ENCODE data around the gene CBLB. TPM values are rescaled to one million over a fixed set of nuclear protein-coding genes. Genes with fewer than 3 reads are reported as not detected.

The CBLB gene
- total RNA-seq, 2 experiments from 2014 or later, result 24.5 to 38.5 TPM

GRCh38 chr3:105813710-105814109 is 55.1 kb downstream of the CBLB start:
- no TSS peak for BruUV-seq (replicated peaks)
- Histone ChIP-seq H3K4me2 (ENCODE audit: low read length) (no peak overlapping the region), H3K4me1 (ENCODE audit: insufficient read depth, low read length, poor library complexity, severe bottlenecking) (peaks cover 52% of the 10 kb centered on the region), H3K4me3 (ENCODE audit: low read depth, low read length, poor library complexity, severe bottlenecking) (no peak overlapping the region), H2AFZ (ENCODE audit: low read length) (no peak overlapping the region), H3K27ac (ENCODE audit: low read depth, low read length, poor library complexity, severe bottlenecking) (no peak overlapping the region), H3K9me3 (ENCODE audit: low read length) (no peaks in the 10 kb centered on the region), H3K79me2 (ENCODE audit: insufficient read depth, low read depth, low read length) (peaks cover 9% of the 10 kb centered on the region; the same call in 1 of the 2 replicates), H3K36me3 (ENCODE audit: insufficient read depth, low read length) (0 out of 2 replicates have a peak, but pooled peaks cover 3% of the 10 kb centered on the region), H3K9me2 (ENCODE audit: insufficient read depth, low read length) (no peaks in the 10 kb centered on the region), H4K20me1 (ENCODE audit: insufficient read depth, low read length) (no peaks in the 10 kb centered on the region)
- ChIA-PET POLR2A (interaction anchor here (0.7 to 1.5 kb wide), 2 partner anchors 8 to 9 kb away, joined by 3 to 6 read pairs; no protein-coding TSS in a partner anchor), CTCF (ENCODE audit: unreplicated experiment) (no interaction called here)
- DNase-seq (ENCODE audit: low spot score), result no peak
- intact Hi-C loops (cut with micrococcal nuclease; ENCODE audit: unreplicated experiment), result loop anchor here (10.0 kb wide), 1 partner anchor 1289 kb away; no protein-coding TSS in a partner anchor
- TF ChIP-seq EZH2phosphoT487 (IDR thresholded peaks at IDR 0.05; ENCODE audit: borderline replicate concordance, low read depth, low read length), result no peak
- no peak for TF ChIP-seq CTCF (conservative IDR thresholded peaks at IDR 0.05; ENCODE audit: low read length)

DNA sequence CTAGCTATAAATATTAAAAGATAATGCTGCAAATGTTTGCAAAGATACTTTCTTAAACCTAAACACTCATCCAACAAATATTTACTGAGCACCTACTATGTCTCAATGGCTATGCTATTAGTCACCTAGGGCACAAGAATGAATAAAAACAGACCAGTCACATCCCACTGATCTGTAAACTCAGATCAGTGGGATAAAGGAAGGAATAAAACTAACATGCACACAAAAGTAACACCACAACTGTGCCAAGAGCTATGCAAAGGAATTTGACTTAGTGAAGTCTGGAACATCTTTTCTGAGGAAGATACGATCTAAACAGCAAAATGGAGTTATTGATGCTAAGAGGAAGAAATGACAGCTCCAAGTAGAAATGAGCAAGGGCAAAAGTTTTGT is 56.6 kb downstream of the CBLB start:
- CTCF ChIA-PET (ENCODE audit: unreplicated experiment), result no interaction called here
- intact Hi-C loops (cut with micrococcal nuclease; ENCODE audit: unreplicated experiment), result loop anchor here (10.0 kb wide), 1 partner anchor 1287 kb away; no protein-coding TSS in a partner anchor
- Histone ChIP-seq H3K9me2 (ENCODE audit: insufficient read depth, low read length) (no peaks in the 10 kb centered on the region), H3K79me2 (ENCODE audit: insufficient read depth, low read depth, low read length) (peaks cover 9% of the 10 kb centered on the region; the same call in 1 of the 2 replicates), H3K4me1 (ENCODE audit: insufficient read depth, low read length, poor library complexity, severe bottlenecking) (peaks cover 37% of the 10 kb centered on the region), H3K4me2 (ENCODE audit: low read length) (no peak overlapping the region; the same call in 1 of the 2 replicates), H3K4me3 (ENCODE audit: low read depth, low read length, poor library complexity, severe bottlenecking) (no peak overlapping the region), H2AFZ (ENCODE audit: low read length) (no peak overlapping the region), H3K9me3 (ENCODE audit: low read length) (no peaks in the 10 kb centered on the region), H3K27ac (ENCODE audit: low read depth, low read length, poor library complexity, severe bottlenecking) (no peak overlapping the region), H3K36me3 (ENCODE audit: insufficient read depth, low read length) (0 out of 2 replicates have a peak, but pooled peaks cover 3% of the 10 kb centered on the region), H4K20me1 (ENCODE audit: insufficient read depth, low read length) (no peaks in the 10 kb centered on the region)
- POLR2A ChIA-PET, result interaction anchor here (1.2 to 2.0 kb wide), 3 partner anchors 10 to 11 kb away, joined by 3 to 15 read pairs (median 5); no protein-coding TSS in a partner anchor
- no peak for TF ChIP-seq EZH2phosphoT487 (IDR thresholded peaks at IDR 0.05; ENCODE audit: borderline replicate concordance, low read depth, low read length)
- TF ChIP-seq CTCF (conservative IDR thresholded peaks at IDR 0.05; ENCODE audit: low read length), result no peak
- DNase-seq (ENCODE audit: low spot score), result no peak
- no TSS peak for BruUV-seq (replicated peaks)

Measured in OCI-LY7 (cell line).